Measurements from ENCODE around the gene CDT1.
"Not testable (repeated sequence)": the region's sequence is repeated elsewhere in the genome, so short reads cannot be mapped to it uniquely, and the experiment has no call there.

CDT1 gene

GRCh38 chr16:88819126-88819525 is 15.5 kb downstream of the CDT1 start:
- TF ChIP-seq CTCF (IDR thresholded peaks at IDR 0.05; ENCODE audit: insufficient read depth, low read length, missing control alignments), result no peak
- no peak overlapping the region for H3K4me3 ChIP-seq (ENCODE audit: low read depth, low read length)
- ChIA-PET CTCF (interaction anchor here (1.2 kb wide), 2 partner anchors 9 to 11 kb away, joined by 3 to 5 read pairs; no protein-coding TSS in a partner anchor), POLR2A (no interaction called here)
- DNase-seq (ENCODE audit: low read depth, low spot score), result no peak

GRCh38 chr16:88820385-88821025 is 16.9 kb downstream of the CDT1 start:
- H3K4me3 ChIP-seq (ENCODE audit: low read depth, low read length), result no peak overlapping the region
- no peak for DNase-seq (ENCODE audit: low read depth, low spot score)
- no peak for TF ChIP-seq CTCF (IDR thresholded peaks at IDR 0.05; ENCODE audit: insufficient read depth, low read length, missing control alignments)
- ChIA-PET CTCF (interaction anchor here (0.7 to 1.7 kb wide), 4 partner anchors 8 to 347 kb away, joined by 3 to 5 read pairs (median 4); no protein-coding TSS in a partner anchor), POLR2A (no interaction called here)

GRCh38 chr16:88821168-88821850 is 17.7 kb downstream of the CDT1 start:
- H3K4me3 ChIP-seq (ENCODE audit: low read depth, low read length), result no peak overlapping the region
- TF ChIP-seq CTCF (IDR thresholded peaks at IDR 0.05; ENCODE audit: insufficient read depth, low read length, missing control alignments), result no peak
- DNase-seq (ENCODE audit: low read depth, low spot score), result no peak
- POLR2A ChIA-PET, result interaction anchor here (0.6 kb wide), 1 partner anchor 10 kb away, joined by 3 read pairs; no protein-coding TSS in a partner anchor
- CTCF ChIA-PET, result interaction anchor here (1.1 to 1.7 kb wide), 3 partner anchors 12 to 346 kb away, joined by 3 to 5 read pairs (median 4); no protein-coding TSS in a partner anchor

GRCh38 chr16:88822281-88823040 is 18.9 kb downstream of the CDT1 start:
- no peak overlapping the region for H3K4me3 ChIP-seq (ENCODE audit: low read depth, low read length)
- no peak for TF ChIP-seq CTCF (IDR thresholded peaks at IDR 0.05; ENCODE audit: insufficient read depth, low read length, missing control alignments)
- POLR2A ChIA-PET, result no interaction called here
- CTCF ChIA-PET, result interaction anchor here (1.7 kb wide), 1 partner anchor 36 kb away, joined by 5 read pairs; no protein-coding TSS in a partner anchor
- no peak for DNase-seq (ENCODE audit: low read depth, low spot score)

GRCh38 chr16:88823646-88824045 is 20.1 kb downstream of the CDT1 start:
- H3K4me3 ChIP-seq (ENCODE audit: low read depth, low read length); POLR2A ChIA-PET; DNase-seq (ENCODE audit: low read depth, low spot score); CTCF ChIA-PET: not testable (repeated sequence)

- no peak for TF ChIP-seq CTCF (IDR thresholded peaks at IDR 0.05; ENCODE audit: insufficient read depth, low read length, missing control alignments)
- no peak overlapping the region for H3K4me3 ChIP-seq (ENCODE audit: low read depth, low read length)
- POLR2A ChIA-PET, result no interaction called here
- CTCF ChIA-PET, result interaction anchor here (1.0 kb wide), 1 partner anchor 11 kb away, joined by 4 read pairs; no protein-coding TSS in a partner anchor
- DNase-seq (ENCODE audit: low read depth, low spot score), result no peak
Measured at GRCh38 chr16:88824256-88825077, 20.9 kb downstream of the CDT1 start.

All from AG04449 (cell line).